Measurements from ENCODE around the gene TEX55.
"Not testable (repeated sequence)": the region's sequence is repeated elsewhere in the genome, so short reads cannot be mapped to it uniquely, and the experiment has no call there.

Gene TEX55

DNA sequence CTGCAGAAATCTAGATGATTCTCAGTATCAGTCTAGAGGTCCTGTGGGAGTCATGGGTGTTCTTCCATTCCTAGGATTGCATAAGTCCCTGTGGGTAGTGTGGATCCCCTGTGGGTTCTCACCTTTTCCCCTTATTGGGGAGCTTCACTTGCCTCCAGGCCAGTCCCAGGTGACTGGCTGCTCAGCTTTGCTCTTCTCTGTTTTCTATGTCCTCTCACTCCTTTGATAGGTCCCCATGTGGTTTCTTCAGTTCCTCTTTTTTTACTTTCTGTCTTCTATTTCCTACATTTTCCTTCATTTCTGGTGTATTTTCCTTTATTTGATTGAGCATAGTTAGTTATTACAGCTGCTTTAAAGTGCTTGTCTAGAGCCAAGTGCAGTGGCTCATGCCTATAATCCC lies 10.9 kb downstream of the TEX55 start:
- H3K4me3 ChIP-seq (ENCODE audit: low read length) = no peak overlapping the region
- DNase-seq (ENCODE audit: low read depth, low spot score) = no peak

DNA sequence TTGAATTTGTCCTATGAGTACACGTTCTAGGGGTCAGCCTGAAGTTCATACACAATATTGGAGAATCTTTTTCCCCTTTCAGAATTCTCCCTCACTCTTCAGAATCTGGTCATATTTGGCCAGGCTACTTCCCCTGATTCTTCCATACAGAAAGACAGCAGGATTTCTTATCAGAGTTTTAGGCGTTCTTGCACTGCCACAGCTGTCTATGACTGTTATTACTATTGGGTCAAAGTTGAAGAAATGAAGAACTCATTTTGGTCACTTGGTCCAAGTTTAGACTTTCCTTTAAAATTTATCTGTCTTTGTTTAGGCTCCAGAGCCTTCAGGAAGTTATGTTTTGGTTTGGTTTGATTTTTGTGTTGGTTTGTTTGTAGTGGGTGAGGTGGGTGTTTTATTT lies 12.0 kb downstream of the TEX55 start:
- H3K4me3 ChIP-seq (ENCODE audit: low read length) = no peak overlapping the region
- no peak for DNase-seq (ENCODE audit: low read depth, low spot score)

DNA sequence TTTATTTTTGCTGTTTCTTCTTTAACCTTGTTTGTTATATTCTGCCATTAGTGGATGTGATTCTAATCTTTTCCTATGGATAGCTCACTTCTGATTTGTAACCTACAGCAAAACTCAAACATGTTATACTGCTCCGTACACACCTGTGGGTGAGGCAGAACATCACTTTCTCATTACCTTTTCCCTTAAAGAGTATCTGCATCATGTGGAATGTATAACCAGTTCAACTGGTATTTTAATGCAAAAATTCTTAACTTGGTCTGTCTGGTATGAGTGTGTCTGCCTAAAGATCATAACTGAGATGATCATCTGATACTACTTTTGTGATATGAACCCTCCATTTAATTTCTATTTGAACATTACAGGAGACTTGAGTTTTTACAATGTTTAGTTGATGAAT lies 14.4 kb downstream of the TEX55 start:
- H3K4me3 ChIP-seq (ENCODE audit: low read length) = no peak overlapping the region
- no peak for DNase-seq (ENCODE audit: low read depth, low spot score)

GRCh38 chr3:119160815-119161214 lies 14.8 kb downstream of the TEX55 start:
- no peak for DNase-seq (ENCODE audit: low read depth, low spot score)
- no peak overlapping the region for H3K4me3 ChIP-seq (ENCODE audit: low read length)

- H3K4me3 ChIP-seq (ENCODE audit: low read length) = no peak overlapping the region
- DNase-seq (ENCODE audit: low read depth, low spot score) = no peak
These were observed 15.3 kb downstream of the TEX55 start for GRCh38 chr3:119161240-119161639.

DNA sequence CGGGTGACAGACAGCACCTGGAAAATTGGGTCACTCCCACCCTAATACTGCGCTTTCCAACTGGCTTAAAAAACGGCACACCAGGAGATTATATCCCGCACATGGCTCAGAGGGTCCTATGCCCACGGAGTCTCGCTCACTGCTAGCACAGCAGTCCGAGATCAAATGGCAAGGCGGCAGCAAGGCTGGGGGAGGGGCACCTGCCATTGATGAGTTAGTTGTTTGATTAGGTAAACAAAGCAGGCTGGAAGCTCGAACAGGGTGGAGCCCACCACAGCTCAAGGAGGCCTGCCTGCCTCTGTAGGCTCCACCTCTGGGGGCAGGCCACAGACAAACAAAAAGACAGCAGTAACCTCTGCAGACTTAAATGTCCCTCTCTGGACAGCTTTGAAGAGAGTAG lies 18.8 kb downstream of the TEX55 start:
- not testable (repeated sequence) for DNase-seq (ENCODE audit: low read depth, low spot score); H3K4me3 ChIP-seq (ENCODE audit: low read length)

DNA sequence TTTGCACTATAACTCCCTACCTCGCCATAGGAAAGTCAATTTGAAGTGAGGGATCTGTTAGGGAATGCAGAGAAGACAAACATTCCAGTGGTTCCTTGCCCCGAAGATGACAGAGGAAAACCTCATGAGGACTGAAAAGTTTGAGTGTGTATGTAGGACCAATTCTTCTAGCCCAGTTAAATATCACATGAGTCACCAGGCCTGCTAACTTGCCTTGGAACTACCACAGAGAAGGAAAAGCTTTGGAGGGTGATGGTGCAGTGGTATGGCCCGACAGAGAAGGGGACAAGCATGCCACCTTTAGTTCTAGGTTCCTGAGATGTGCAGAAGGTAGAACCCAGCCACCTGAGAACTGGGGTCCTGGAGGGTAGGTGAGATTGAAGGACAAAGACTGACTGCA lies 24.9 kb downstream of the TEX55 start:
- DNase-seq (ENCODE audit: low read depth, low spot score) = no peak
- H3K4me3 ChIP-seq (ENCODE audit: low read length) = no peak overlapping the region

GRCh38 chr3:119173325-119173724 lies 27.4 kb downstream of the TEX55 start, which contains the start of gene UPK1B:
UPK1B (plus strand) TSS chr3:119173598; CDS start chr3:119186742, 13,144 bp downstream.
- no peak within 1 kb of the TSS for H3K4me3 ChIP-seq (ENCODE audit: low read length)
- no peak for DNase-seq (ENCODE audit: low read depth, low spot score)

GRCh38 chr3:119175872-119176756 lies 30.1 kb downstream of the TEX55 start:
- DNase-seq (ENCODE audit: low read depth, low spot score) = no peak

GRCh38 chr3:119176778-119177177 lies 30.8 kb downstream of the TEX55 start:
- no peak overlapping the region for H3K4me3 ChIP-seq (ENCODE audit: low read length)
- DNase-seq (ENCODE audit: low read depth, low spot score) = no peak

More at GRCh38 chr3:119175872-119176756, 30.1 kb downstream of the TEX55 start:
- H3K4me3 ChIP-seq (ENCODE audit: low read length) = no peak overlapping the region

- H3K4me3 ChIP-seq (ENCODE audit: low read length) = no peak overlapping the region
- DNase-seq (ENCODE audit: low read depth, low spot score) = no peak
These were observed 31.4 kb downstream of the TEX55 start for GRCh38 chr3:119177321-119177720.

DNA sequence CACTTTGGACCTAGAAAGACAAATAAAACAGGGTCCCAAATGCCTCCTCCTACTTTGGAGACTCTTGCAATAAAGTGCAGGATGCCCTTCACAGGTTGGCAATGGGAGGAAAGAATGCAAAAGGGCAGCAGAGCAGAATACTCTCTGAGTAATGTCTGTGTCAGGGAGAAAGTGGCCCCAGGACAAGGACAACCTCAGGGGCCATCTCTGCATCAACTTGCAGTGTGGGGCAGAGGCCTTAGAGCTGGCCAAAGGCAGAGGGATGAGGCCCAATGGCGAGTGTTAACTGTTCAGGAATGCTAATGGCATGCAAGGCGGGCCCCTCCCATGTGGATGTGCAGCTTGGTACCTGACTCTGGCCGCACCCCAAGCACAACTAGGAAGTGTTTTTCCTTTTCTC lies 35.8 kb downstream of the TEX55 start:
- H3K4me3 ChIP-seq (ENCODE audit: low read length) = no peak overlapping the region
- DNase-seq (ENCODE audit: low read depth, low spot score) = no peak

DNA sequence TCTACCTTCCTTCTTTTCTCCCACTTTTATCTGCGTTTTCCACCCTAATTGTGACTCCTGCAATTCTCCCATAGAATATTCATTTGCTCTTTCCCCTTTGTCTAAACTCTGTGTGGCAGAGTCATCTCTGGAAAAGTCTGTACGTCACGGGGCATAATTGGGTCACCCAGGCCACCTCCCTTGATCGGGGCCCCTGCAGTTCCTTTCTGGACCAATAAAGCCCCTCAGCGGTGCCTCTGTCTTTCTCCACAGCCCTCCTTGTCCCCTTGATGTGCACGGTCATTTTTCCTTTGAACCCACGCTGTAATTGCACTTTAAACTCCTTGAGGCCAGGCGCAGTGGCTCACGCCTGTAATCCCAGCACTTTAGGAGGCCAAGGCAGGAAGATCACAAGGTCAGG lies 38.1 kb downstream of the TEX55 start:
- no peak for DNase-seq (ENCODE audit: low read depth, low spot score)
- H3K4me3 ChIP-seq (ENCODE audit: low read length) = no peak overlapping the region

- H3K4me3 ChIP-seq (ENCODE audit: low read length) = no peak overlapping the region
- no peak for DNase-seq (ENCODE audit: low read depth, low spot score)
These were observed 39.0 kb downstream of the TEX55 start for GRCh38 chr3:119184796-119185570.

DNA sequence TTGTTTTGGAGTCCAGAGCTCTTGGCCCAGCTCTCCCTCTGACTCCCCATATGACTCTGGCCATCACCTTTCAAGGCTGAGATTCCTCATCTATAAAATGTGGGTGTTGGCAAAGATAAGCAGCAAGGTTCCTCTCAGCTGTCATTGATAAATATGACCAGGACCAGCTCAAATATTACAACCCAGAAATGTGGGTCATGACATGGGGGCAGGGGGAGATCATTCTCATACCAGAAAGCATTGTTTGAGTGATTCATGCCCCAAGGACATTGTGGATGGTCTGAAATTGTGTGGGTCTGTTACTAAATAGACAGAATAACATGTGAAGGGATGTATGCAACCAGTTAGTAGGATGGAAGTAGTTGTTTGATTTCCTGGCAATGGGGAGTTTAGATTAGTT lies 41.3 kb downstream of the TEX55 start:
- DNase-seq (ENCODE audit: low read depth, low spot score) = no peak
- no peak overlapping the region for H3K4me3 ChIP-seq (ENCODE audit: low read length)

GRCh38 chr3:119191800-119192199 lies 45.8 kb downstream of the TEX55 start:
- H3K4me3 ChIP-seq (ENCODE audit: low read length) = no peak overlapping the region
- no peak for DNase-seq (ENCODE audit: low read depth, low spot score)

DNA sequence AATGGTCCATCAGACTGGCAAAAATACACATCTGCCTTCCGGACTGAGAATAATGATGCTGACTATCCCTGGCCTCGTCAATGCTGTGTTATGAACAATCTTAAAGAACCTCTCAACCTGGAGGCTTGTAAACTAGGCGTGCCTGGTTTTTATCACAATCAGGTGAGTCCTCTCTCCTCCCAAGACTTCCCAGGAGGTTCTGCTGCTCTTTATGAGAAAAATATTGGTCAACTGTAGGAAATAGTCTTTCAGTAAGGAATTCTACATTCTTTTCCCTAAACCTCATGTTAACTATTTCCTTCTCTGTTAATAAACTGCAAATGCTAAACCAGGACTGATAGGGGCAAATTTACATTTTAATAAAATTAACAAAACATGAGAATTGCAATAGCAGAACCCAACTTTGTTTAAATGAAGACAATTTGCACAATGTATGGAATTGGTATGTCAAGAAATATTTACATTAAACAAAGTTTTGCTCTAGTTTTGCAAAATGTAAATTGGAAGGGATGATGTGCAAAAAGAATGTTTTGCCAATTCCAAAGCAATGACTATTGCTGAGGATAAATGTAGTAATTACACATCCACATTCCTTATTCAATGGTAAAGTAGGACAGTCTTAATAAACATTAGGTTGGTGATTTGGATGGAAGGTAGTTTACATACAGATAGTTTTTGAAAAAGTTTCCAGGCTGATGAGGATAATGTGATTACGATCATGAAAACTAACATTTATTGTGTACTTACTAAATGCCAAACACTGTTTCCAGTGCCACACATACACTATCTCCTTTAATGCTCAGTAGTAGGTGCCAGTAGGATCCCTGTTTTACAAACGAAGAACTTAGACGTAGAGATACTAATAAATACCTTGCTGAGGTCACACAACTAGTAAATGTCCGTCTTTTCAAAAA lies 48.5 kb downstream of the TEX55 start:
- no peak for DNase-seq (ENCODE audit: low read depth, low spot score)
- H3K4me3 ChIP-seq (ENCODE audit: low read length) = no peak overlapping the region

DNA sequence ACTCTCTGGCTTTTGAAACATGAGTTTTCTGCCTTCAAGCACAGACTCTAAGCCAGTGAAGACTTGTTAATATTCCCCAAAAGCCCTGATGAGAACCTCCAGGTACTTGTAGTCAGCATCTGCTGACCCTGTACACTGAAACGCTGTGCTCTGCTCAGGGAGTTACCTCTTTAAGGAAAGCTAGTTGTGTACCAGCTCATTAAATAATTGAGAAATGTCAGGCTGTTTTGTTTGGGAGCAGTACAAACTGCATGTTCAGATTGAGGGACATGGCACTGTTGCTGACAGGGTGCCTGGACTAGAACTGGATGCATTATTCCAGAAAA lies 49.1 kb downstream of the TEX55 start:
- no peak overlapping the region for H3K4me3 ChIP-seq (ENCODE audit: low read length)
- DNase-seq (ENCODE audit: low read depth, low spot score) = no peak

- no peak for DNase-seq (ENCODE audit: low read depth, low spot score)
- no peak overlapping the region for H3K4me3 ChIP-seq (ENCODE audit: low read length)
These were observed 49.9 kb downstream of the TEX55 start for GRCh38 chr3:119195911-119196310.

Data from Jurkat, Clone E6-1 (cell line).